ENCODE results near the gene COL9A3.

- TF ChIP-seq RAD21 (IDR thresholded peaks at IDR 0.05; ENCODE audit: low read depth) (peak; percentile 73), TAF1 (IDR thresholded peaks at IDR 0.05; ENCODE audit: low read depth) (no peak), CEBPB (IDR thresholded peaks at IDR 0.05) (no peak), USF1 (IDR thresholded peaks at IDR 0.05) (no peak), FOXM1 (IDR thresholded peaks at IDR 0.05; ENCODE audit: borderline replicate concordance, low read depth) (no peak), REST (IDR thresholded peaks at IDR 0.05; ENCODE audit: low read depth) (no peak), EP300 (IDR thresholded peaks at IDR 0.05; ENCODE audit: borderline replicate concordance) (no peak), NFIC (IDR thresholded peaks at IDR 0.05) (no peak), CREB1 (IDR thresholded peaks at IDR 0.05; ENCODE audit: low read depth) (no peak), ZBTB7A (IDR thresholded peaks at IDR 0.05; ENCODE audit: low read depth) (no peak), YY1 (IDR thresholded peaks at IDR 0.05; ENCODE audit: low read depth) (no peak)
Measured at GRCh38 chr20:62808211-62808865, 8.5 kb upstream of the COL9A3 start.
